Epithelial cell of umbilical artery (primary cell): Measurements from ENCODE around the gene TEX19. TPM values are rescaled to one million over a fixed set of nuclear protein-coding genes. Genes with fewer than 3 reads are reported as not detected.

Experiments used
- total RNA-seq: library from RNA; depleted of rRNA; stranded (reverse); fragments of >200 nt; gene quantifications from 2 replicates; pipeline ENCODE4 v1.2.3, GENCODE V29; 2014

The TEX19 gene, protein sequence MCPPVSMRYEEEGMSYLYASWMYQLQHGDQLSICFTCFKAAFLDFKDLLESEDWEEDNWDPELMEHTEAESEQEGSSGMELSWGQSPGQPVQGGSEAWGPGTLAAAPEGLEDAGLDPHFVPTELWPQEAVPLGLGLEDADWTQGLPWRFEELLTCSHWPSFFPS
- not detected in 2 replicates for total RNA-seq

GRCh38 chr17:82358465-82359350 lies at the start of gene TEX19:
Gene TEX19 (plus strand): TSS chr17:82359247. CDS start chr17:82362151, 2,904 bp downstream.

GRCh38 chr17:82317394-82318168 lies 41.5 kb upstream of the TEX19 start, which contains the start of gene CD7:
Gene CD7 (minus strand): TSS chr17:82317608. CDS start chr17:82317495, 113 bp downstream.

GRCh38 chr17:82333279-82334171 lies 25.5 kb upstream of the TEX19 start, which contains the start of gene SECTM1:
Gene SECTM1 (minus strand): TSS chr17:82333766. CDS start chr17:82327240, 6,526 bp downstream.

DNA sequence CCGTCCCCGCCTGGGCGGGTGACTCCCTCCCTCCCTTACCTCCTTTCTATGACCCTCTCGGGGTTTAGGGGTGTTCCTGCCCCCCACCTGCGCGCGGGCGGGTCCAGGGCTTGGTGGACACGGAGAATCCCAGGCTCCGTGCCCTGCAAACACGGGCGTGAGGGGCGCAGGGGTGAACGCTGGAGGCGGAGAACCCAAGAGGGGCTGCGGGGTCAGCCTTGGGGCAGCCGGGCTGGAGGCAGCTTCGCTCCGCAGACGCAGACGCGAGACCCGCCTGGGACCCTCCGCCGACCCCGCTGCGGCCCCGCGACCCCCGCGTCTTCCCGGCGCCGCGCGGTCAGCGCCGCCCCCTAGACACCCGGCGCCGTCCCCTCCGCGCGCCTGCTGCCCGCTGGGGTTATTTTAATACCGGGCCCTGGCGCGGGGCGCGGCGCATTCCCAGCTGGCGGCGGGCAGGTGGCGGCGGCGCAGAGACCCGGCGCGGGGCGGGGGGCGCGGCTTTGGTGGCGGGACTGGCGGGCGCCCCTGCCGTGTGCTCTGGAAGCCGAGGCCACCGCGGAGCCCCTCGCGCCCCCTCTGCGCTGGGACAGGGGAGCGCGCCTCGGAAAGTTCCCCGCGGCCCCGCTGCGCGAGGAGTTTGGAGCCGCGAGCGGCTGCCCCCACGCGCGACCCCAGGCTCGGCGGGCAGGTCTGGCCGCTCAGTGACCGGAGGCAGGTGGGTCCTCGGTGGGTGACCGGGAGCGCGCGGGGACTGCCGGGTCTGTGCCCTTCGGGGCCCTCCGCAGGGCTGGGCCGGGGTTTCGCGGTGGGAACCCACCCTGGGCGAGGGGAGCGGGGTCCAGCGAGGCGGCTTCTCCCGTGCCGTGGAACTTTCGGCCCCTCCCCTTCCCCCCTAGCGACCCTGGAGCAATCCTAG lies 12.5 kb downstream of the TEX19 start, which contains the start of gene UTS2R:
Gene UTS2R, plus strand, starts transcription at position 433 of the 916 bp plus-strand sequence. CDS start 2,560 bp downstream, outside the sequence.

Other genes starting within 250 kb of the TEX19 start
- 7.1 and 8.1 TPM in 2 replicates for gene CCDC57, start 146.4 kb upstream of the TEX19 start, total RNA-seq
- gene SLC16A3, start 130.2 kb upstream of the TEX19 start, total RNA-seq, result 120 and 156 TPM in 2 replicates
- 45.7 and 54.6 TPM in 2 replicates for gene CSNK1D, start 85.5 kb upstream of the TEX19 start, total RNA-seq
- not detected in 2 replicates for gene CD7, start 41.6 kb upstream of the TEX19 start, total RNA-seq
- 0.65 and 8.8 TPM in 2 replicates for gene SECTM1, start 25.5 kb upstream of the TEX19 start, total RNA-seq
- gene UTS2R, start 12.5 kb downstream of the TEX19 start, total RNA-seq, result not detected in 2 replicates
- gene HEXD, start 59.1 kb downstream of the TEX19 start, total RNA-seq, result 10.7 and 18.2 TPM in 2 replicates
- 29.2 and 30.5 TPM in 2 replicates for gene OGFOD3, start 59.3 kb downstream of the TEX19 start, total RNA-seq
- 44.1 and 57.2 TPM in 2 replicates for gene CYBC1, start 91.5 kb downstream of the TEX19 start, total RNA-seq
- 36.9 and 78.6 TPM in 2 replicates for gene NARF, start 99.5 kb downstream of the TEX19 start, total RNA-seq
- gene FOXK2, start 160.5 kb downstream of the TEX19 start, total RNA-seq, result 21.7 and 22.1 TPM in 2 replicates